Measurements from ENCODE around the gene ARID1B.

- TF ChIP-seq, protein P1, sequence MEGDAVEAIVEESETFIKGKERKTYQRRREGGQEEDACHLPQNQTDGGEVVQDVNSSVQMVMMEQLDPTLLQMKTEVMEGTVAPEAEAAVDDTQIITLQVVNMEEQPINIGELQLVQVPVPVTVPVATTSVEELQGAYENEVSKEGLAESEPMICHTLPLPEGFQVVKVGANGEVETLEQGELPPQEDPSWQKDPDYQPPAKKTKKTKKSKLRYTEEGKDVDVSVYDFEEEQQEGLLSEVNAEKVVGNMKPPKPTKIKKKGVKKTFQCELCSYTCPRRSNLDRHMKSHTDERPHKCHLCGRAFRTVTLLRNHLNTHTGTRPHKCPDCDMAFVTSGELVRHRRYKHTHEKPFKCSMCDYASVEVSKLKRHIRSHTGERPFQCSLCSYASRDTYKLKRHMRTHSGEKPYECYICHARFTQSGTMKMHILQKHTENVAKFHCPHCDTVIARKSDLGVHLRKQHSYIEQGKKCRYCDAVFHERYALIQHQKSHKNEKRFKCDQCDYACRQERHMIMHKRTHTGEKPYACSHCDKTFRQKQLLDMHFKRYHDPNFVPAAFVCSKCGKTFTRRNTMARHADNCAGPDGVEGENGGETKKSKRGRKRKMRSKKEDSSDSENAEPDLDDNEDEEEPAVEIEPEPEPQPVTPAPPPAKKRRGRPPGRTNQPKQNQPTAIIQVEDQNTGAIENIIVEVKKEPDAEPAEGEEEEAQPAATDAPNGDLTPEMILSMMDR (IDR thresholded peaks at IDR 0.05): peak in 3 of 5 experiments; percentile 9 to 29 (median 11)
- TF ChIP-seq POLR2A (IDR thresholded peaks at IDR 0.05) (no peak), EP300 (IDR thresholded peaks at IDR 0.05; ENCODE audit: low read depth) (no peak)
These were observed 176.4 kb downstream of the ARID1B start for GRCh38 chr6:156953479-156954146.

Measured in transverse colon (tissue), 3 donors.